Stimulated activated naive CD4-positive, alpha-beta T cell treated with Interleukin-2 at 50 U/mL for 16 hours (primary cell): ENCODE measurements around the gene TCERG1.
"Not testable (repeated sequence)": the region's sequence is repeated elsewhere in the genome, so short reads cannot be mapped to it uniquely, and the experiment has no call there.

Source experiments
- DNase-seq: peaks from one replicate; lab custom pipeline; 2025; lab: John Stamatoyannopoulos, UW

TCERG1 gene

DNA sequence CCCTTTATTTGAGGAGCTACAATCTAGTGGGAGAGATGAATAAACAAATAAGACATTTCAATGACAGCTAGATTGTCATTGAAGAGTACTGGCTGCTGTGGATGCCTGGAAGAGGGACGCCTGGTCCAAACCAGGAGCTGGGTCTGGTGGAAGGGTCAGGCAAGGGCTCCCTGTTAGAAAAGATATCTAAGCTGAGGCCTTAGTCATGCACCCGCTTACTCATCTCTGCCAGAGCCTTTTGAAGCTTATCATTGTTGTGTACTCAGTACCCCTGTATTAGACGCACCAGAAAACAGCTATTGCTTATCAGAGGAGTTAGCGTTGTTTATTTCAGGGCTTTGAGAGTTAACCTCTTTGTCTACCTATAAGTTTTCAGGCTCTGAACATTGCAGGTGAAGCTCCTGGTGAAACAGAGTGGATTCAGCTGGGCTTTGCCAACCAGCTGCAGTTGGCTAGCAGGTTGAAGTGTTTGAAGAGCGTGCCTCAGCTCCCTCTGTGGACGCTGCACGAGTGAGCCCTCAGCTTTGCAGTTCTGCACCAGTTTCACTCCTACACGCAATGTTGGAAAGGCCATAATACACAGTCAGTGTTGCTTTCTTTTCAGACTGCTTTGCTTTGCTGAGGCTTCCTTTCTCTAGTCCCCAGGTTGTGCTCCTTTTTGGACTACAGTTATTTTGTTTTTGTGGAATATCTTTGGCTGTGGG, 74.4 kb downstream of the TCERG1 start:
- DNase-seq = no peak

DNA sequence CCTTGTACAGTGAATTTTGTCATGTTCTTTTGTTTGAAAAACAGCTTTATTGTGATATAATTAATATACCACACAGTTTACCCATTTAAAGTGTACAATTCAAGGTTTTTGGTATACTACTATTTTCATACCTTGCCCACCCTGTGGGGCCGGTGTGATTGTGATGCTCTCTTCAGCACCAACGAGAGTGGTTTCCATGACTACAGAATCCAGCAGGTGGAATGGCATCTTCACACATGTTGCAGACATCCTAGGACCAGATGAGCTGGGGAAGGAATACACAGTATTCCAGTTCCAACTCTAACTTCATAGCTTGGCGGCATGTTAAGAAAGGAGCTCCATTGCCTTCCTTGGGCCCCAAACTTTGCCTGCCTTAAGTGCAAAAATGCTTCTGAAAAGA, 76.6 kb downstream of the TCERG1 start:
- DNase-seq = no peak

DNA sequence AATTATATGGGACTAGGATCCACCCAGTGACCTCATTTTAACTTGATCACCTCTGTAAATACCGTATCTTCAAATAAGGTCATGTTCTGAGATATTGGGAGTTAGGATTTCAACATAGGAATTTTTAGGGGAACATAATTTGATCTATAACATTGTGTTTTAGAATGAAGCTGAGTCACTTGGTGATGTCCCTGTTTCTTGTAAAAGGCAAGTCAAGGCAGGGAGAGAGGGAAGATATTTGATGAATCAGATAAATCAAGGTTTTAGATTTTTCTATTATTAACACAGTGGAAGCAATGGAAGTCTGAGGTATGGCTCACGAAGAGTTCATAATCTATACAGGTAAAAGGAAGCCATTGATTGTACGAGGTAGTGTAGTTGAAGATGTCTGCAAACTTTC, 80.7 kb downstream of the TCERG1 start:
- DNase-seq = no peak

DNA sequence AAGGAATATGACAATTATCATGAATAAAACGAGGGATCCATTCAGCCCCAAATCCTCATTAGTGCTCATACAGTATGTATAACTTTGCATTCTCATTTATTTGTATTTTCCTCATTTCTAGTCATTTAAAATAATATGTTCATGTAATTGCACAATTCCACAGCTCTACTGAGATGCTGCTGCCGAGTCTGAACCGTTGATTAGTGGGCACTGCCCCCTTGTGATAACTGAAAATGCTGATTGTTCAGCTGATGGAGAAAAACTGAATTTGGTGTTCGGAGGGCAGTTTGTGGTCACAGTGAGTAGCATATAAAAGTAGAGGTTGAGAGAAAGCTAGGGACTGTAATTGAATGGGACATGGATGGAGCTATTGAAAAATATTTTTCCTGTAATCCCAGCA, 81.1 kb downstream of the TCERG1 start:
- no peak for DNase-seq

DNA sequence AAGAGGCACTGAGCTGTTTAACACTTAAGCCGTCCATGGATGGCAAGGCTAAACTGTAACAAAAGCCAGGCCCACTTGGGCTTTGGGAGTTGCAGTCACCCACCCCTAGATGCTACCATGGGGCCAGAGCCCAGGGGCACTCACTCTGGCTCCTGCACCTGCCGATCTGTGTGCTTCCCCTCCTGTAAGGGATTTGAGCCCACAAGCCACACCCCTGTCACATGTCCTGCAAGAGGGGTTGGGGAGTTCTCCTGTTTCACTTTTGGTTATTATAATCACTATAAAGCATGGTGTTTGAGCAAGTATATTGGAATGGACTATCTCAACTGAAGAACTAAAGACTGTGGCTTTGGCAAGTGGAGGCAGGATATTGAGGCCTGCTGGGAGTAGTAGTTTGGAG, 82.9 kb downstream of the TCERG1 start:
- DNase-seq = no peak

DNA sequence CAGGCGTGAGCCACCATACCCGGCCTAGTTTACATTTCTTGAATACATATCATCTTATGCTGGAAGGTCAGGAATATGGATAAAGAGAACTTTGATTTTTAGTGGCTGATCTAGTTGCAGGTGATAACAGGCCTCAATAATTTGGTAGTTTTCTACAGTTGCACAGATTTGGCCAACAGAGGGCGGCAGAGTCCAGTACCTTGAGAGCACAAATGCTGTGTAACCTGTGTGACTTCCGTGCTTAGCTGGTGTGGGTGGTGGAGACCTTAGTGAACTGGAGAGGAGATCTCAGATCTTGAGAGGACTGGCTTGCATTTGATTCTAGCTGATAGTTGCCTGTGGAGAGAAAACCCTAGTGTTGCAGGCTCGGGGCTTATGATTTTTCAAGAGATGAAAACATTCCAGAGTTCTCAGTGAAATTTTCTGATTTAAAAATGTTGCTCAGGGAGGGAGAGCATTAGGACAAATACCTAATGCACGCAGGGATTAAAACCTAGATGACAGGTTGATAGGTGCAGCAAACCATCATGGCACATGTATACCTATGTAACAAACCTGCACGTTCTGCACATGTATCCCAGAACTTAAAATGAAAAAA, 86.2 kb downstream of the TCERG1 start:
- DNase-seq = peak; percentile 63

DNA sequence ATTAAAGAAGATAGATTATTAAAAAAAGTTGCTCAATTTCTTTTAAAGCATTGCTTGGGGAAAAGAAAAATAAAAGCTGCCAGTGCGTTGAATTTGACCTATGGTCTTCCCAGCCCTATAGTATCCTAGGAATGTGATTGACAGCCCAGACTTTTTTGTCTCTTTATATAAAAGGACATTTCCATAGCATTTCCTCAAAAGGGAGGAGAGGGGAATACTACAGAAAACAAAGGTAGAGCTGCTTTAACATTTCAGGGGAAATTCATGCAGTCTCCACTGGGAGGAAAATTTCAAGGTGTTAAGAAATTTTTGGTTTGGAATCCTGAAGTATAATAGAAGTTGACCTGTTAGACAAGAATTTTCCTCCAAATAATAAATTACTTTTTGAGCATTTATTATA, 86.7 kb downstream of the TCERG1 start:
- DNase-seq = no peak

DNA sequence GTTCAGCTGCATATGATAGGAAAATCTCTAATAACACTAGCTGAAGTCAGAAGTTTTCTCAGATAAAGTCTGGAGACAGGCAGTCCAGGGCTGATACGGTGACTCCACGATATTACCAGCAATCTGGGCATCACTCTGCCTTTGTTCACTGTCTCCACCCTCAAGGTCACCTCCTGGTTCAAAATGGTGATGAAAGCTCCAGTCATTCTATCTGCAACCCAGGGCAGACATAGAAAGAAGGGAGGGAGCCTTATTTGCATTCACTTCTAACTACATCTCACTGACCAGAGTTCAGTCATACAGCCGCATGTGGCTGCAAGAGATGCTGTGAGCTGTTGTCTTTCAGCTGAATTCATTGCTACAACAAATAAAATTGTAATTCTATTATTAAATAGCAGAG, 91.3 kb downstream of the TCERG1 start:
- no peak for DNase-seq

DNA sequence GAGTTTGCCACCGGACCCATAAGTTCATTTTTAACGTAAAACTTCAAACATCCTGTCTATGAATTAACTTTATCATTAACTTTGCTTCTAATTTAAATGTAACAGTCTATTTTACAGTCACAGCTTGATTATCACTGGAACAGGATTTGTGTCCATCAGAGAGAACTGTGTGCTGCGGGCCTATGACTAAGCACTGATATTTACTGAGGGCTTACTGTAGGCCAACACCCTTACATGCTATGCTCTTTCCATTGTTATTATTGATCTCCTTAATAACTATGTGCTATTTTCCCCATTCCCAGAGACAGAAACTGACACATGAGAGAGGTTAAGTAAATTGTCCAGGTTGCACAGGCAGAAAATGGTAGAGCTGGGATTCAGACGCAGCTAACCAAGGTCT, 92.8 kb downstream of the TCERG1 start:
- no peak for DNase-seq

DNA sequence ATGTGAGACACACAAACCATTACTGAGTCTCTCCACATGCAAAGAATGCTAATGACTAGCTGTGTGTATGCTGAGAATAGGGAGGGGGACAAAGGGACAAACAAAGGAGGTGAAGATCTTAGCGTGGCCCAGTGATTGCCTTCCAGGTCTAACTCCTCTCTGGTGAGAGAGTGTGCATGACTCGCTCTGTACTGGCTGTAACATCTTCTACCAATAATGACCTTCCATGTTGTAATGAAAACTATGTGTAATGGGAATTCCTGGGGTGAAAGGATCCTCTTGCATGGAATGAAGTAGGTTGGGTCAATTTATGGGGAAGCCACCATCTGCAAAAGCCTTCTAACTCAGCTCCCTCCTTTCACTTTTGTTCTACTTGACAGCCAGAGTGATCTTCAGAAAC, 93.3 kb downstream of the TCERG1 start:
- DNase-seq = no peak

DNA sequence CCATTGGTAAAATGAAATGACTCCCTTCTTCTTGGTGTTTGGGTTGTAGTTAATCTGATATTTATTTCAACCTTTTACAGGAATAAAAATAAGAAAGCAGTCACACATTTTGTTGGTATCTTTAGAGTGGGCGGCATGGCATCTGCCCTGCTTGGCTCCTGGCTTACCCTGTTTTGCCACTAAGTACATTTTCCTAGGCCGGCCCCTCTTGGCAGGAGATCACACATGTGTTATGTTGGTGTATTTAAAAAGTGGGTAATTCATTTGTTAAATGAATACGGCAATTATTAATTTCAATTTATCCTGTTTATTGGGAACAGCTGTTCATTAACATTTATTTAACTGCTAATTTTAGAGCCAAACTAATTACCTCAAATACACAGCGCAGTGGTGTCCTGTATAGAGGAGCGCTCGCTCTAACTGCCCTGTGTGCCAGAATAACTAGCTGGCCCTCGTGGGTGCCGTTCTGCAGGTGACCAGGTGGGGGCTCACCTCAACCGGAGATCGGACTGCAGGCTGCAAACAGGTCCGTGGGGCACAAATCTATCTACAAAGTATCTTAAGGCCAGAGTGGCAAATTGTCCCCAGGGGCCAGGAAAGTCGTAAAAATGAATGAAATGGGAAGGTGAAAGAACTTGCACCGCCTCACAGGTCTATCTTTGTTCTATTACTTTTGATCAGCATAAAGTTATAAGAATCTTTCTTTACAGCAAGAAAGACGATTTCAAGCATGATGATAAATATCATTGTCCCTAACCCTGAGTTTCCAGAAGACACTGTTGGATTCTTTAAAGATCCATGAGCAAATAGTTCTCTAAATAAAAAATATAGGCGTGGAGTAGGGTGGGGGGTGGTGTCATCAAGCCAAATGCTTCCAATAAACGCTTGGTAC, 95.1 kb downstream of the TCERG1 start:
- peak; percentile 54 for DNase-seq

DNA sequence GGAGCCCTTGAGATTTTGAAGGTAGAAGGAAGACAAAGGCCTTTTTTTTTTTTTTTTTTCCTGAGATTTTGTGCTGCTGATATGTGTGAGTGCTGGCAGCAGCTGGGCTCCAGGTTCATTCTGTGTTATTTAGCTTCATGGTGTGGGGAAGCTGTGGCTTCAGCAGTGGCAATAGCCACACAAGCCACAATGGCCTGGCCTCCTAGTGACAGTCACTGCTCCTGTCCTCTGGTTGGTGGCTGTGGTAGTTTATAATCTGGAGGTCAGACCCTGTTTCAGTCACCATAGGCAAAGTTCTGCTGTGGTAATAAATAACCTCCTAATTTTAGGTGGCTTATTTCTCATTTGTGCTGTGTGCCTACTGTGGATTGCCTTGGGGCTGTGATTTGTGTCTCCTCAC, 97.1 kb downstream of the TCERG1 start:
- DNase-seq = no peak

DNA sequence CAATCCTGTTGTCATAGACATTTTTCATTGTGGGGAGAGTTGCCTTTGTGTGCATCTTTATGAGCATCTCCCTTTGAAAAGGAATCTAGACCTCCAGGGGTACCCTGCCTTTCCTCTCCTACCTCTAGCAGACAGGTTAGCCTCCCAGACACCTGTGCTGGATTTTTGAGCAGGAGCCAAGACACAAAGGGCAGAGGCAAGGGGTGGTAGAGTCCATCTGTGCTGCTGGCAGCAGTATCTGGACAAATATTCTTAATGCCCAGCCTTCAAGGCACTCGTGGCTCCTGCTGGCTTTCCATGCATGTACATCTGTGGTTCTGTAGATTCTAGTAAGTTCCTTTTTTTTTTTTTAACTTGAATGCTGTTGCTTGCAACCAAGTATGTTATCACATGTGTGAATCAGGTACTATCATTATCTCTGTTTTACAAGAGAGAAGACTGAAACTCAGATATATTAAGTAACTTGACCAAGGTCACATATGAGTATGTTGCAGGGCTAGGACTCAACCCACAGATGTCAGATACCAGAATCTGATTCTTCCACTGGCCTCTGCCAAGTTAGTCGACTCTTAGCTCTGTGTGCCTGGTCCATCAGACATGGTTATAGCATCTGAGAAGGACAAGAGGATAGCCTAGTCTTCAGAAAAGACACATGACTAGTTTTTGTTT, 101.8 kb downstream of the TCERG1 start:
- DNase-seq = no peak

DNA sequence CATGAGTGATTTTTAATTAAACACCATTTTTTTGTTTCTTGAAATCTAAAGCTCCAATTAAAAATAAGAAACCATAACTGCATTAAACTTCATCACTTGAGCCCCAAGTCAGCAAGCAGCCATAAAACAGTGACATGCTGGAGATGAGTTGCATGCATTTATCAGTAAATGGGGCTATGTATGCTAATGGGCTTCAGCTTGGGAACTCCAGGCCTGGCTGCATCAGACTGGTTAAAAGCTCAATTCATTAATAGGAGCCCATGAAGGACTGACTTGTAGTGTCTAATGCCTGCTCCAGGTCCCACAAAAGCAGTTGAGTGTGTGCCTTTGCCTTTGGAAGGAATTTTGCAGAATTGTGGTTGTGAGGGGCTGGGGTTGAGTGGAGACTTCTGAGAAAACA, 102.5 kb downstream of the TCERG1 start:
- DNase-seq = no peak

DNA sequence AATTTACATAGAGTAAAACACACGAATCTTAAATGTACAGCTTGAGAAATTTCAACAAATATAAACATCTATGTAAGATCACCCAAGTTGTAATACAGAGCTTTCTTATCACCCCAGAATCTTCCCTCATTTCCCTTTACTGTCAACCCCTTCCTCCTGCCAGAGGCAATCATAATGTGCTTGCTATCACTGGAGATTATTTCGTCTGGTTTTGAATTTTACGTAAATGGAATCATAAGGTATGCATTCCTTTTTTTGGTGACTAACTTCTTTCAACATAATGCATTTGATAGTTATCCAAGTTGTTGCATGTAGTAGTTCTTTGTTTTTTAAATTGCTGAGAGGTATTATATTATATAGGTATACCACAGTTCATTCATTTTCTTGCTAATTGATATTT, 106.3 kb downstream of the TCERG1 start:
- no peak for DNase-seq

DNA sequence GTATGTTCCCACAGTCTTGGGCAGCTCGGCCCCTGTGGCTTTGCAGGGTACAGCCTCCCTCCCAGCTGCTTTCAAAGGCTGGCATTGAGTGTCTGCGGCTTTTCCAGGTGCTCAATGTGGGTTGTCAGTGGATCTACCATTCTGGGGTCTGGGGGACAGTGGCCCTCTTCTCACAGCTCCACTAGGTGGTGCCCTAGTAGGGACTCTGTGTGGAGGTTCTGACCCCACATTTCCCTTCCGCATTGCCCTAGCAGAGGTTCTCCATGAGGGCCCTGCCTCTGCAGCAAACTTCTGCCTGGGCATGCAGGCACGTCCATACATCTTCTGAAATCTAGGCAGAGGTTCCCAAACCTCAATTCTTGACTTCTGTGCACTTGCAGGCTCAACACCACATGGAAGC, 109.8 kb downstream of the TCERG1 start:
- not testable (repeated sequence) for DNase-seq

DNA sequence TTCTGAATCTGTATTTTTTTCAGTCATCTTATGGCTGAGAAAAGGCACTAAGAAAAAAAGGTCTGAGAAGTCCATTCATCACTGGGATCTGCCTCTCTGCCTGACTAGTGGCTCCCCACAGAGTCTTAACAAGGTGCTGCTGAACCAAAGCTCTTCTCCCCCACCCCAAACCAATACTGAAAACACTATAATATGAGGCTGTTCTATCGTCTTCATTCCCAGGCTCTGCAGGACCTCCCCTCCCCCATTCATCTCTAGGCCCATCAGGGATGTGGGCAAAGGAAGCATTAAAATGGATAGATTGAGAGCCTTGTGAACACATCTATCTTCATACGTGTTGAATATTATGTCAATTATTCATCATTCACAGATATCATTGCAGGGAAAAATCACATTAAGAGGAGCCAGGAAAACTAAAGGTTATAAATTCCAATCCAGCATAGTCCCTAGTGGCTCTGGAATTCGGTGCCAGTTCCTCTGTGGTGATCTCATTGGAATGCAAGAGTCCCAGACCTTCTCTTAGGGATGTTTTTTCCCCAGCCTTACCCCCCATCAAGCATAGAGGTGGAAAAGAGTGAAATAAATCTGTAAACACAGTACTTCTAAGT, 113.2 kb downstream of the TCERG1 start:
- no peak for DNase-seq
